Measurements from ENCODE around the gene RCC2.

GRCh38 chr1:17462669-17463068 is 23.2 kb upstream of the RCC2 start:
- TF ChIP-seq RFX5 (IDR thresholded peaks at IDR 0.05; ENCODE audit: low read length) = no peak
- TF ChIP-seq CHD2 (IDR thresholded peaks at IDR 0.05; ENCODE audit: low read length, partially characterized antibody) = no peak
- TF ChIP-seq CTCF (IDR thresholded peaks at IDR 0.05) = no peak
- no peak for TF ChIP-seq POLR2AphosphoS5 (IDR thresholded peaks at IDR 0.05; ENCODE audit: low read depth, low read length)
- no peak for TF ChIP-seq USF2 (IDR thresholded peaks at IDR 0.05; ENCODE audit: borderline replicate concordance, low read depth, low read length)
- TF ChIP-seq JUND (IDR thresholded peaks at IDR 0.05) = no peak
- no peak for TF ChIP-seq RAD21 (IDR thresholded peaks at IDR 0.05; ENCODE audit: low read length)
- TF ChIP-seq ELF1 (IDR thresholded peaks at IDR 0.05) = no peak
- TF ChIP-seq REST (IDR thresholded peaks at IDR 0.05; ENCODE audit: low read depth, low read length) = no peak
- TF ChIP-seq FOXJ3 (CRISPR knock-in tag; IDR thresholded peaks at IDR 0.05) = no peak
- TF ChIP-seq PBX3 (IDR thresholded peaks at IDR 0.05) = no peak
- TF ChIP-seq EP300 (IDR thresholded peaks at IDR 0.05; ENCODE audit: borderline replicate concordance in 1 of 2, low read depth in 1 of 2, low read length in 1 of 2) = no peak
- TF ChIP-seq GABPA (IDR thresholded peaks at IDR 0.05; ENCODE audit: low read depth) = no peak
- TF ChIP-seq EZH2phosphoT487 (IDR thresholded peaks at IDR 0.05; ENCODE audit: borderline replicate concordance, low read depth) = no peak
